Mesenchymal stem cell (in vitro differentiated cells and primary cell): Measurements from ENCODE around the gene MACROD2.

ENCODE experiments used
- DNase-seq: peaks from one replicate; pipeline ENCODE4 v3.0.0-alpha.2; 2013
- H2AFZ ChIP-seq: one replicate; pipeline ENCODE4 v1.6.1; 2013; ENCODE audit warnings: low read depth, mild to moderate bottlenecking, control low read depth, inconsistent platforms, low read length, moderate library complexity
- H2AK5ac ChIP-seq: 2 replicates; pipeline ENCODE4 v1.6.1; 2013; ENCODE audit warnings: low read length, moderate library complexity, mild to moderate bottlenecking, inconsistent platforms; ENCODE audit not compliant: severe bottlenecking
- H2BK120ac ChIP-seq: one replicate; pipeline ENCODE4 v1.6.1; 2013; ENCODE audit warnings: low read depth, mild to moderate bottlenecking, inconsistent platforms, low read length, moderate library complexity
- H2BK12ac ChIP-seq, 2 experiments: one replicate each; pipeline ENCODE4 v1.6.1; 2013; ENCODE audit warnings: inconsistent platforms in 2 of 2, low read length in 2 of 2, mild to moderate bottlenecking in 2 of 2, moderate library complexity in 2 of 2, control low read depth in 1 of 2
- H2BK15ac ChIP-seq: one replicate; pipeline ENCODE4 v1.6.1; 2013; ENCODE audit warnings: mild to moderate bottlenecking, low read depth, inconsistent platforms; ENCODE audit not compliant: poor library complexity, severe bottlenecking
- H2BK5ac ChIP-seq: 2 replicates; pipeline ENCODE4 v1.6.1; 2013; ENCODE audit warnings: low read depth, mild to moderate bottlenecking, low read length, control low read depth, inconsistent platforms; ENCODE audit not compliant: poor library complexity, severe bottlenecking
- H3K14ac ChIP-seq, 2 experiments: one replicate each; pipeline ENCODE4 v1.6.1; 2013; ENCODE audit warnings: inconsistent platforms in 2 of 2, low read length in 2 of 2, control low read depth in 1 of 2, mild to moderate bottlenecking in 1 of 2, moderate library complexity in 1 of 2
- H3K18ac ChIP-seq, 2 experiments: one replicate each; pipeline ENCODE4 v1.6.1; 2013; ENCODE audit warnings: inconsistent platforms in 2 of 2, low read length in 2 of 2, control low read depth in 1 of 2, low read depth in 1 of 2, mild to moderate bottlenecking in 1 of 2
- H3K23ac ChIP-seq, 2 experiments: one replicate each; pipeline ENCODE4 v1.6.1; 2013; ENCODE audit warnings: inconsistent platforms in 2 of 2, low read length in 2 of 2, mild to moderate bottlenecking in 2 of 2, moderate library complexity in 2 of 2, control low read depth in 1 of 2
- H3K27ac ChIP-seq: 2 replicates; pipeline ENCODE4 v1.5.1; 2013; ENCODE audit warnings: mild to moderate bottlenecking, moderate library complexity, low read length, control low read depth, inconsistent platforms; ENCODE audit not compliant: poor library complexity, severe bottlenecking
- H3K27me3 ChIP-seq, 2 experiments: 2 replicates each; pipeline versions ENCODE4 v1.6.1 to v1.7.0; 2013; ENCODE audit warnings: low read length in 2 of 2, mild to moderate bottlenecking in 2 of 2, moderate library complexity in 2 of 2, control low read depth in 1 of 2, inconsistent platforms in 1 of 2; ENCODE audit not compliant: control insufficient read depth in 1 of 2, insufficient read depth in 1 of 2
- H3K36me3 ChIP-seq, 2 experiments: 2 replicates each; pipeline versions ENCODE4 v1.6.1 to v1.7.0; 2013; ENCODE audit warnings: low read length in 2 of 2, control low read depth in 1 of 2, inconsistent platforms in 1 of 2, low read depth in 1 of 2, mild to moderate bottlenecking in 1 of 2; ENCODE audit not compliant: insufficient read depth in 2 of 2, control insufficient read depth in 1 of 2
- H3K4ac ChIP-seq, 2 experiments: one replicate each; pipeline ENCODE4 v1.6.1; 2013; ENCODE audit warnings: inconsistent platforms in 2 of 2, low read length in 2 of 2, mild to moderate bottlenecking in 2 of 2, moderate library complexity in 2 of 2, control low read depth in 1 of 2, low read depth in 1 of 2
- H3K4me1 ChIP-seq: 2 replicates; pipeline ENCODE4 v1.6.1; 2013; ENCODE audit warnings: low read depth, low read length, control low read depth; ENCODE audit not compliant: control insufficient read depth, insufficient read depth
- H3K4me2 ChIP-seq: 2 replicates; pipeline ENCODE4 v1.6.1; 2013; ENCODE audit warnings: low read length, mild to moderate bottlenecking, inconsistent platforms; ENCODE audit not compliant: poor library complexity, severe bottlenecking
- H3K4me3 ChIP-seq, 2 experiments: 2 replicates each; pipeline versions ENCODE4 v1.5.1 to v1.7.0; 2013; ENCODE audit warnings: low read length in 2 of 2, mild to moderate bottlenecking in 2 of 2, control low read depth in 1 of 2, low read depth in 1 of 2; ENCODE audit not compliant: insufficient read depth in 1 of 2
- H3K79me1 ChIP-seq: replicated peaks from 2 replicates; pipeline ENCODE4 v1.6.1; 2013; ENCODE audit warnings: mild to moderate bottlenecking, control low read depth, low read length, inconsistent platforms; ENCODE audit not compliant: poor library complexity, severe bottlenecking
- H3K9ac ChIP-seq: 2 replicates; pipeline ENCODE4 v1.7.0; 2013; ENCODE audit warnings: mild to moderate bottlenecking, low read length, moderate library complexity
- H3K9me3 ChIP-seq: 2 replicates; pipeline ENCODE4 v1.7.0; 2013; ENCODE audit warnings: mild to moderate bottlenecking, low read length; ENCODE audit not compliant: control insufficient read depth
- H4K8ac ChIP-seq: one replicate; pipeline ENCODE4 v1.6.1; 2013; ENCODE audit warnings: inconsistent platforms, mild to moderate bottlenecking, low read length, moderate library complexity
- H4K91ac ChIP-seq: one replicate; pipeline ENCODE4 v1.6.1; 2013; ENCODE audit warnings: mild to moderate bottlenecking, low read length, inconsistent platforms
- WGBS: methylation state at CpG from one replicate; pipeline ENCODE4 v1.1.7; 2013; ENCODE audit warnings: mixed read lengths; 5-methylcytosine and 5-hydroxymethylcytosine counted together

MACROD2 gene

DNA sequence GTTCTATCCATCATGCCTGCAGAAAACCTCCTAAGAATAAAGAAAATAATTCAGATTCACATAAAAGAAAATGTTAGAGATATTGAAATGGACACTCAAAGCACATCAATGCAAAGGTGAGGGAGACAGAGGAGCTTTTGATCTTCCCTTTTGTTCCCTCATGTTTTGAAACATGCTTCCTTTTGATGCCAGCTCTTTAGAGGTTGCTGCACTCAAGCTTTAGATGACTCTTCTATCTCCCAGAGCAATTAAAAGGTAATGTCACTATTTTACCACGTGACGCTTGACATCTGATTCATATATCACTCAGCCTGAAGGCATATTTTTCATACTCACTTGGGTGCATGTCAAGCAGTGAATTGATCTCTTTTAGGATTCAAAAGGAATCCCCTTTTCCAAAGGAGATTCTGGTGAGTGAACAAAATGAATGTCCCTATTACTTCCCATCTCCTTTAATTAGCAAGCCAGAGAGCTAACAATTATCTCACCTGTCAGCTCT, 1551.3 kb downstream of the MACROD2 start:
- H3K14ac ChIP-seq, result no peak overlapping the region
- H3K23ac ChIP-seq, result no peak overlapping the region
- H3K27ac ChIP-seq, result no peak overlapping the region
- H3K4ac ChIP-seq, result no peak overlapping the region
- H3K9me3 ChIP-seq, result peaks cover 18% of the 10 kb centered on the region
- H2BK15ac ChIP-seq, result no peak overlapping the region
- H2BK12ac ChIP-seq, result no peak overlapping the region
- no peak overlapping the region for H3K9ac ChIP-seq
- H2BK120ac ChIP-seq, result no peak overlapping the region
- no peak overlapping the region for H3K18ac ChIP-seq
- H2AFZ ChIP-seq, result no peak overlapping the region
- no peaks in the 10 kb centered on the region for H3K4me1 ChIP-seq
- 92% methylated on average over 2 of the region's 2 CpGs for WGBS
- H3K36me3 ChIP-seq, result no peaks in the 10 kb centered on the region
- H4K91ac ChIP-seq, result no peak overlapping the region
- H3K4me3 ChIP-seq, result no peak overlapping the region
- DNase-seq, result no peak
- H2AK5ac ChIP-seq, result no peak overlapping the region
- no peaks in the 10 kb centered on the region for H3K79me1 ChIP-seq
- H4K8ac ChIP-seq, result no peak overlapping the region
- no peaks in the 10 kb centered on the region for H3K27me3 ChIP-seq
- H2BK5ac ChIP-seq, result no peak overlapping the region
- H3K4me2 ChIP-seq, result no peak overlapping the region

DNA sequence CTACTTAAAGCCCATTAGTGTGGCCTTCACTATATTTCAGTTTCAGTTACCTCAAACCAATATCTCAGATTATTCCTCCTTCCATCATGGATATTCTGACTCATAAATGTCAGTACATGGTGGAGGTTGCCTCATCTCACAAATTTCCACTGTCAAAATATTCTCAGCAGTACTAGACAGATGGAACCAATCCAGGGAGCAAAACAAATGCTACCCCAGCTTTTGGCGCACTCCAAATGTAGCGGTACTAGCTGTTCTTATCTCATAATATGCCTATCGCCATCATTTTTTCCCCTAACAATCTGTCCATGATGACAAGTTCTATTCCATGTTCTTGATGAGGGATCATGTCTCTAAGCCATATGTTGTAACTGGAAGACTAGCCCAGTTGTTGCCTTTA, 1551.8 kb downstream of the MACROD2 start:
- H2AFZ ChIP-seq, result no peak overlapping the region
- no peak overlapping the region for H3K18ac ChIP-seq
- no peak overlapping the region for H2BK15ac ChIP-seq
- no peaks in the 10 kb centered on the region for H3K4me1 ChIP-seq
- H2BK5ac ChIP-seq, result no peak overlapping the region
- peaks cover 21% of the 10 kb centered on the region for H3K9me3 ChIP-seq
- no peak for DNase-seq
- no peak overlapping the region for H3K4me2 ChIP-seq
- no peaks in the 10 kb centered on the region for H3K79me1 ChIP-seq
- no peak overlapping the region for H4K8ac ChIP-seq
- H4K91ac ChIP-seq, result no peak overlapping the region
- no peak overlapping the region for H2BK120ac ChIP-seq
- H3K14ac ChIP-seq, result no peak overlapping the region
- H3K4ac ChIP-seq, result no peak overlapping the region
- WGBS, result 98% methylated on average over 3 of the region's 3 CpGs
- H2AK5ac ChIP-seq, result no peak overlapping the region
- no peak overlapping the region for H3K27ac ChIP-seq
- no peak overlapping the region for H3K4me3 ChIP-seq
- H3K36me3 ChIP-seq, result no peaks in the 10 kb centered on the region
- no peak overlapping the region for H3K9ac ChIP-seq
- no peak overlapping the region for H3K23ac ChIP-seq
- no peaks in the 10 kb centered on the region for H3K27me3 ChIP-seq
- no peak overlapping the region for H2BK12ac ChIP-seq

DNA sequence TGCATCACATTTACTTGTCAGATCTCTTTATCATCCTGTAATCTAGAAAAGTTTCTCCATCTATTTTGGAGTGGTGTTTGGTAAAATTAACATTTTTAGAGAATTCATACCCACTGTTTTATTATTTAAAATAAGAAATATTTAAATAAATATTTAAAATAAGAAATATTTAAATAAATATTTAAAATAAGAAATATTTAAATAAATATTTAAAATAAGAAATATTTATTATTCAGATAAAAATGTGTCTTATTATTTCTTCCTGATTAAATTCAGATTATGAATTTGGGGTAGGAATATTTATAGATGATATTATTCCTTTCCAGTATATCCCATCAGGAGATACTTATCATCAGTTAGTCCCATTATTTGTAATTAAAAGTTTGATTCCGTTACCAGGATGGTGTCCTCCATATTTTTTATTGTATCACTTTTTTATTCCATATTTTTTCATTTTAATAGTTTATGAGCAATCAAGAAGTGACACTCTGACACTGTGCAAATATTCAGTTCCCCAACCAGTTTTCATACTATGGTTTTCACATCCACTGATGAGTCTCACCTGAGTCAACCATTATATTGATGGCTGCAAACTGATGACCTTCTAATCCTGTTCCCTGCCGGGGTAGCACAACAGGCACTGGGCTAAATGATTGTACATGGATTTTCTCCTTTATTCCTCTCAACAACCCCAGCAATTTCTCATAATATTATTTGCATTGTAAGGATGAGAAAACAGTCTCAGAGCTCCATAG, 1555.0 kb downstream of the MACROD2 start:
- Histone ChIP-seq H2AK5ac (no peak overlapping the region), H3K79me1 (no peaks in the 10 kb centered on the region), H3K36me3 (no peaks in the 10 kb centered on the region), H3K14ac (no peak overlapping the region), H2BK120ac (no peak overlapping the region), H3K9ac (no peak overlapping the region), H3K18ac (no peak overlapping the region), H3K4me3 (no peak overlapping the region), H3K9me3 (peaks cover 46% of the 10 kb centered on the region), H2BK15ac (no peak overlapping the region), H2BK12ac (no peak overlapping the region), H3K23ac (no peak overlapping the region), H4K91ac (no peak overlapping the region), H3K4me1 (no peaks in the 10 kb centered on the region), H3K27me3 (no peaks in the 10 kb centered on the region), H4K8ac (no peak overlapping the region), H3K4ac (no peak overlapping the region), H3K27ac (no peak overlapping the region), H2AFZ (no peak overlapping the region), H3K4me2 (no peak overlapping the region), H2BK5ac (no peak overlapping the region)
- no peak for DNase-seq
- WGBS, result 83% methylated on average over 1 of the region's 2 CpGs

DNA sequence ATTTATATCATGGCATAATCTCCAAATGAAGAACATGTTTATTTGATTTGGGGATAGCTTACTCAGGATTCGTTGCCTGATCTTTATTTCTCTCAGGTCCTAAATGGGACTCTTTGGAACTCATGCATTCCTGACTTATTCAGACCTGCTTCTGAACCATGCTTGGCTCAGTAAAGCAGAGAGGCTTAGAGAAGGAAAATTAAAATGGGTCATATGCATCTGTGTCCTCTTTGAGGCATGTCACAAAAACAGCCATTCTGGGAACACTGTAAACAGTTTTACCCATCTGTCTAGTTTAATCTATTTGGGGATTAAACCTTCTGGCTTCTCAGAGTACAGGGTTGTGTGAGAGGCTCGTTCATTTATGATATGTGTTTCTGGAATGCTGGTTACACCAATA, 1560.6 kb downstream of the MACROD2 start:
- no peaks in the 10 kb centered on the region for H3K79me1 ChIP-seq
- no peak overlapping the region for H3K27ac ChIP-seq
- H3K4ac ChIP-seq, result no peak overlapping the region
- WGBS, result 17% methylated on average over 2 of the region's 2 CpGs
- no peak overlapping the region for H2AK5ac ChIP-seq
- no peak overlapping the region for H3K9ac ChIP-seq
- no peak overlapping the region for H2BK12ac ChIP-seq
- no peak overlapping the region for H3K23ac ChIP-seq
- H3K36me3 ChIP-seq, result no peaks in the 10 kb centered on the region
- no peak overlapping the region for H3K4me3 ChIP-seq
- H4K8ac ChIP-seq, result no peak overlapping the region
- H3K4me2 ChIP-seq, result no peak overlapping the region
- no peaks in the 10 kb centered on the region for H3K27me3 ChIP-seq
- H2AFZ ChIP-seq, result no peak overlapping the region
- no peak overlapping the region for H3K14ac ChIP-seq
- no peak overlapping the region for H3K18ac ChIP-seq
- DNase-seq, result peak; percentile 34
- no peak overlapping the region for H2BK120ac ChIP-seq
- no peak overlapping the region for H2BK15ac ChIP-seq
- peaks cover 40% of the 10 kb centered on the region for H3K9me3 ChIP-seq
- no peaks in the 10 kb centered on the region for H3K4me1 ChIP-seq
- H4K91ac ChIP-seq, result no peak overlapping the region
- H2BK5ac ChIP-seq, result no peak overlapping the region
